GM12878 (cell line): Measurements from ENCODE around the gene ERVK3-1. TPM values are rescaled to one million over a fixed set of nuclear protein-coding genes. Genes with fewer than 3 reads are reported as not detected.

ENCODE experiments used
- ATAC-seq: fragments of 200-7000 bp; cut with Tn5 transposase; 3 replicates; pipeline ENCODE4 v1.9.1; 2020; ENCODE audit warnings: mild to moderate bottlenecking, moderate library complexity
- BruUV-seq: library from RNA; stranded (reverse); fragments of 400-500 nt; replicated peaks from 2 replicates; lab custom pipeline; 2021; lab: Mats Ljungman, UMichigan
- CTCF ChIA-PET: fragments of 300-600 bp; sonication (Branson Sonifier 250); formaldehyde crosslinking; extraction: SDS; loops from one replicate; lab custom pipeline; 2021; ENCODE audit warnings: inconsistent platforms; lab: Yijun Ruan, JAX
- POLR2A ChIA-PET: fragments of 350-600 bp; formaldehyde crosslinking; extraction: SDS; loops from one replicate; lab custom pipeline; 2021; ENCODE audit warnings: inconsistent platforms; lab: Charles Lee
- RAD21 ChIA-PET: fragments of 300-600 bp; sonication (Branson Sonifier 250); formaldehyde crosslinking; loops from one replicate; lab custom pipeline; 2023; ENCODE audit warnings: antibody characterized with exemption; ENCODE audit not compliant: unreplicated experiment; lab: Charles Lee
- SMC1A ChIA-PET: fragments of 300-600 bp; sonication (Branson Sonifier 250); formaldehyde crosslinking; loops from one replicate; lab custom pipeline; 2023; ENCODE audit not compliant: unreplicated experiment, uncharacterized antibody; lab: Charles Lee
- DNase-seq: peaks from one replicate; pipeline ENCODE4 v3.0.0-alpha.2; 2011; ENCODE audit warnings: low read depth, low spot score
- FAIRE-seq: peaks from 3 replicates; lab custom pipeline; 2011; peaks lifted over from hg19 to GRCh38; lab: Jason Lieb, UNC
- H2AFZ ChIP-seq: 2 replicates; pipeline ENCODE4 v1.6.0; 2011; ENCODE audit warnings: low read depth, low read length, control low read depth; ENCODE audit not compliant: control insufficient read depth
- H3K27ac ChIP-seq: 2 replicates; pipeline ENCODE4 v1.5.1; 2011; ENCODE audit warnings: control low read depth; ENCODE audit not compliant: control insufficient read depth, insufficient read depth
- H3K27me3 ChIP-seq, 2 experiments: replicated peaks in 1 of 2; 2 replicates each; pipeline versions ENCODE4 v1.6.0 to v1.6.1; 2011; ENCODE audit warnings: low read length in 1 of 2; ENCODE audit not compliant: control insufficient read depth in 2 of 2, insufficient read depth in 2 of 2
- H3K36me3 ChIP-seq, 2 experiments: 2 replicates each; pipeline ENCODE4 v1.5.1; 2011; ENCODE audit warnings: low read length in 1 of 2; ENCODE audit not compliant: control insufficient read depth in 2 of 2, insufficient read depth in 2 of 2
- H3K4me1 ChIP-seq: 2 replicates; pipeline ENCODE4 v1.6.1; 2011; ENCODE audit warnings: mild to moderate bottlenecking, low read length, moderate library complexity, mixed read lengths; ENCODE audit not compliant: control insufficient read depth, insufficient read depth
- H3K4me2 ChIP-seq: 2 replicates; pipeline ENCODE4 v1.6.0; 2011; ENCODE audit warnings: control low read depth; ENCODE audit not compliant: control insufficient read depth, insufficient read depth
- H3K4me3 ChIP-seq: fragments of 200-600 bp; sonication (generic); 2 replicates; pipeline ENCODE4 v1.5.1; 2016
- H3K79me2 ChIP-seq: 2 replicates; pipeline ENCODE4 v1.6.0; 2011; ENCODE audit warnings: low read length; ENCODE audit not compliant: control insufficient read depth, insufficient read depth
- H3K9ac ChIP-seq: 2 replicates; pipeline ENCODE4 v1.8.0; 2011; ENCODE audit warnings: low read length, control low read depth, mixed read lengths; ENCODE audit not compliant: control insufficient read depth, insufficient read depth
- H3K9me3 ChIP-seq: replicated peaks from 3 replicates; pipeline ENCODE4 v1.5.1; 2011; ENCODE audit warnings: mild to moderate bottlenecking, low read length; ENCODE audit not compliant: control insufficient read depth, insufficient read depth
- H4K20me1 ChIP-seq: 2 replicates; pipeline ENCODE4 v1.6.0; 2011; ENCODE audit not compliant: control insufficient read depth, insufficient read depth
- DPF2 ChIP-seq: fragments of 450-650 bp; IDR thresholded peaks from 2 replicates; pipeline ENCODE4 v1.6.1; 2017; ENCODE audit warnings: mild to moderate bottlenecking
- FOXK2 ChIP-seq: fragments of 450-650 bp; IDR thresholded peaks from 2 replicates; pipeline ENCODE4 v1.6.1; 2017; ENCODE audit warnings: mild to moderate bottlenecking, moderate library complexity
- HCFC1 ChIP-seq: fragments of 150-350 bp; IDR thresholded peaks from 2 replicates; pipeline ENCODE4 v1.6.1; 2014; ENCODE audit warnings: low read length
- HDAC2 ChIP-seq: fragments of 200-600 bp; sonication (generic); IDR thresholded peaks from 2 replicates; pipeline ENCODE4 v1.6.1; 2017
- JUNB ChIP-seq: IDR thresholded peaks from 2 replicates; pipeline ENCODE4 v1.6.1; 2016; ENCODE audit warnings: antibody characterized with exemption, mild to moderate bottlenecking
- JUND ChIP-seq: IDR thresholded peaks from 2 replicates; pipeline ENCODE4 v1.6.1; 2012; ENCODE audit warnings: low read depth, mild to moderate bottlenecking, low read length, improper control_type of control experiment, moderate library complexity
- MXI1 ChIP-seq: fragments of 150-350 bp; IDR thresholded peaks from 2 replicates; pipeline ENCODE4 v1.6.1; 2011; ENCODE audit warnings: low read depth, mild to moderate bottlenecking, inconsistent platforms, low read length, improper control_type of control experiment
- NR2C1 ChIP-seq: fragments of 450-650 bp; IDR thresholded peaks from 2 replicates; pipeline ENCODE4 v1.6.1; 2017; ENCODE audit warnings: antibody characterized with exemption, mild to moderate bottlenecking, moderate library complexity
- PAX8 ChIP-seq: fragments of 450-650 bp; IDR thresholded peaks from 2 replicates; pipeline ENCODE4 v1.6.1; 2017; ENCODE audit warnings: mild to moderate bottlenecking, moderate library complexity
- SIX5 ChIP-seq: IDR thresholded peaks from 2 replicates; pipeline ENCODE4 v1.6.1; 2011; ENCODE audit warnings: mild to moderate bottlenecking, low read depth, low read length, moderate library complexity; ENCODE audit not compliant: severe bottlenecking
- STAT3 ChIP-seq: IDR thresholded peaks from 2 replicates; pipeline ENCODE4 v1.6.1; 2011; ENCODE audit warnings: low read depth, low read length, improper control_type of control experiment
- TARDBP ChIP-seq: IDR thresholded peaks from 2 replicates; pipeline ENCODE4 v1.6.1; 2016; ENCODE audit warnings: borderline replicate concordance
- ZNF274 ChIP-seq: IDR thresholded peaks from one replicate; pipeline ENCODE4 v1.8.0; 2011; ENCODE audit not compliant: insufficient read length, insufficient read depth
- ZZZ3 ChIP-seq: IDR thresholded peaks from 2 replicates; pipeline ENCODE4 v1.6.1; 2011; ENCODE audit warnings: low read depth; ENCODE audit not compliant: control insufficient read depth, insufficient read length
- WGBS: methylation state at CpG from one replicate; pipeline ENCODE4 v1.1.6; 2016; ENCODE audit warnings: low lambda C conversion rate; ENCODE audit not compliant: insufficient replicate concordance, insufficient coverage; ENCODE audit errors: missing lambda C conversion rate; 5-methylcytosine and 5-hydroxymethylcytosine counted together
- in situ Hi-C: fragments of 300-500 bp; cut with MboI; formaldehyde crosslinking; loops from 9 replicates; pipeline ENCODE4 v1.14.3; 2018; ENCODE audit warnings: mixed read lengths
- intact Hi-C: fragments of 100-400 bp; cut with micrococcal nuclease; formaldehyde crosslinking; loops from one replicate; pipeline ENCODE4 v1.14.2; 2022; ENCODE audit not compliant: unreplicated experiment
- polyA plus RNA-seq, 11 experiments: library from polyadenylated mRNA; depleted of rRNA in 4 of 11; unstranded in 6 of 11; stranded (reverse) in 5 of 11; fragments of >200 nt; fragmentation: Nextera tagmentation in 4 of 11; fragmentation: Illumina TruSeq in 1 of 11; extraction: Ambion mirVana in 4 of 11; extraction: Trizol in 1 of 11; gene quantifications; 1 replicate in 1 of 11; 2 replicates in 10 of 11; pipeline versions ENCODE4 v1.2.1 to v1.2.3, GENCODE V29; 2011 to 2016; ENCODE audit warnings: inconsistent platforms in 2 of 11, missing spikeins in 2 of 11, low read depth in 1 of 11
- total RNA-seq, 4 experiments: library from RNA; depleted of rRNA in 3 of 4; stranded (reverse); fragments of >200 nt in 3 of 4; fragmentation: Illumina TruSeq in 1 of 4; extraction: Trizol in 1 of 4; gene quantifications; 2 replicates each; pipeline versions ENCODE4 v1.2.1 to v1.2.3, GENCODE V29; 2013 to 2021
- TF ChIP-seq, protein P1 (sequence below): fragments of 450-650 bp; IDR thresholded peaks from 2 replicates; pipeline ENCODE4 v1.6.1; 2018; ENCODE audit warnings: borderline replicate concordance, mild to moderate bottlenecking; ENCODE audit not compliant: partially characterized antibody
- TF ChIP-seq, protein P2 (sequence below): fragments of 450-650 bp; IDR thresholded peaks from 2 replicates; pipeline ENCODE4 v1.6.1; 2016; ENCODE audit warnings: mild to moderate bottlenecking
- TF ChIP-seq, protein P3 (sequence below): fragments of 450-650 bp; conservative IDR thresholded peaks from 2 replicates; pipeline ENCODE4 v1.6.1; 2017; ENCODE audit warnings: mild to moderate bottlenecking, moderate library complexity

Gene ERVK3-1
- total and polyA plus RNA-seq, 10 of the 15 experiments (the other 5 are each of a cell fraction or from before 2014, with no cell fraction given): 59.3 to 172 (median 95.8) TPM

GRCh38 chr19:58268344-58268743 is 36.8 kb upstream of the ERVK3-1 start:
- H3K79me2 ChIP-seq: no peaks in the 10 kb centered on the region
- intact Hi-C loops (no loop called here), in situ Hi-C loops (no loop called here)
- DNase-seq: no peak
- peaks cover 27% of the 10 kb centered on the region; the same call in 2 of the 3 replicates for H3K9me3 ChIP-seq
- no peak overlapping the region for H3K4me2 ChIP-seq
- H2AFZ ChIP-seq: no peak overlapping the region
- H3K27me3 ChIP-seq: no peaks in the 10 kb centered on the region
- ChIA-PET POLR2A (interaction anchor here (1.5 kb wide), 1 partner anchor 10 kb away, joined by 3 read pairs; no protein-coding TSS in a partner anchor), CTCF (no interaction called here), RAD21 (no interaction called here), SMC1A (no interaction called here)
- ATAC-seq: no peak
- FAIRE-seq: no peak
- 65% methylated on average over 3 of the region's 3 CpGs for WGBS
- no peak overlapping the region for H3K4me3 ChIP-seq
- no peaks in the 10 kb centered on the region for H3K36me3 ChIP-seq
- H3K4me1 ChIP-seq: no peaks in the 10 kb centered on the region
- H3K9ac ChIP-seq: no peak overlapping the region
- H4K20me1 ChIP-seq: no peaks in the 10 kb centered on the region
- TF ChIP-seq, protein P1, sequence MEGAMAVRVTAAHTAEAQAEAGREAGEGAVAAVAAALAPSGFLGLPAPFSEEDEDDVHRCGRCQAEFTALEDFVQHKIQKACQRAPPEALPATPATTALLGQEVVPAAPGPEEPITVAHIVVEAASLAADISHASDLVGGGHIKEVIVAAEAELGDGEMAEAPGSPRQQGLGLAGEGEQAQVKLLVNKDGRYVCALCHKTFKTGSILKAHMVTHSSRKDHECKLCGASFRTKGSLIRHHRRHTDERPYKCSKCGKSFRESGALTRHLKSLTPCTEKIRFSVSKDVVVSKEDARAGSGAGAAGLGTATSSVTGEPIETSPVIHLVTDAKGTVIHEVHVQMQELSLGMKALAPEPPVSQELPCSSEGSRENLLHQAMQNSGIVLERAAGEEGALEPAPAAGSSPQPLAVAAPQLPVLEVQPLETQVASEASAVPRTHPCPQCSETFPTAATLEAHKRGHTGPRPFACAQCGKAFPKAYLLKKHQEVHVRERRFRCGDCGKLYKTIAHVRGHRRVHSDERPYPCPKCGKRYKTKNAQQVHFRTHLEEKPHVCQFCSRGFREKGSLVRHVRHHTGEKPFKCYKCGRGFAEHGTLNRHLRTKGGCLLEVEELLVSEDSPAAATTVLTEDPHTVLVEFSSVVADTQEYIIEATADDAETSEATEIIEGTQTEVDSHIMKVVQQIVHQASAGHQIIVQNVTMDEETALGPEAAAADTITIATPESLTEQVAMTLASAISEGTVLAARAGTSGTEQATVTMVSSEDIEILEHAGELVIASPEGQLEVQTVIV: no peak
- TF ChIP-seq JUND (no peak), PAX8 (no peak), HDAC2 (no peak), NR2C1 (no peak), STAT3 (no peak), SIX5 (no peak), DPF2 (no peak), ZZZ3 (no peak), TARDBP (no peak), FOXK2 (no peak), JUNB (no peak), ZNF274 (no peak), MXI1 (no peak), HCFC1 (no peak)
- TF ChIP-seq, protein P2, sequence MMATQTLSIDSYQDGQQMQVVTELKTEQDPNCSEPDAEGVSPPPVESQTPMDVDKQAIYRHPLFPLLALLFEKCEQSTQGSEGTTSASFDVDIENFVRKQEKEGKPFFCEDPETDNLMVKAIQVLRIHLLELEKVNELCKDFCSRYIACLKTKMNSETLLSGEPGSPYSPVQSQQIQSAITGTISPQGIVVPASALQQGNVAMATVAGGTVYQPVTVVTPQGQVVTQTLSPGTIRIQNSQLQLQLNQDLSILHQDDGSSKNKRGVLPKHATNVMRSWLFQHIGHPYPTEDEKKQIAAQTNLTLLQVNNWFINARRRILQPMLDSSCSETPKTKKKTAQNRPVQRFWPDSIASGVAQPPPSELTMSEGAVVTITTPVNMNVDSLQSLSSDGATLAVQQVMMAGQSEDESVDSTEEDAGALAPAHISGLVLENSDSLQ: no peak
- TF ChIP-seq, protein P3, sequence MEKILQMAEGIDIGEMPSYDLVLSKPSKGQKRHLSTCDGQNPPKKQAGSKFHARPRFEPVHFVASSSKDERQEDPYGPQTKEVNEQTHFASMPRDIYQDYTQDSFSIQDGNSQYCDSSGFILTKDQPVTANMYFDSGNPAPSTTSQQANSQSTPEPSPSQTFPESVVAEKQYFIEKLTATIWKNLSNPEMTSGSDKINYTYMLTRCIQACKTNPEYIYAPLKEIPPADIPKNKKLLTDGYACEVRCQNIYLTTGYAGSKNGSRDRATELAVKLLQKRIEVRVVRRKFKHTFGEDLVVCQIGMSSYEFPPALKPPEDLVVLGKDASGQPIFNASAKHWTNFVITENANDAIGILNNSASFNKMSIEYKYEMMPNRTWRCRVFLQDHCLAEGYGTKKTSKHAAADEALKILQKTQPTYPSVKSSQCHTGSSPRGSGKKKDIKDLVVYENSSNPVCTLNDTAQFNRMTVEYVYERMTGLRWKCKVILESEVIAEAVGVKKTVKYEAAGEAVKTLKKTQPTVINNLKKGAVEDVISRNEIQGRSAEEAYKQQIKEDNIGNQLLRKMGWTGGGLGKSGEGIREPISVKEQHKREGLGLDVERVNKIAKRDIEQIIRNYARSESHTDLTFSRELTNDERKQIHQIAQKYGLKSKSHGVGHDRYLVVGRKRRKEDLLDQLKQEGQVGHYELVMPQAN: no peak
- H3K27ac ChIP-seq: no peak overlapping the region
- no TSS peak for BruUV-seq
